PFSK-1 (cell line): ENCODE results near the gene DSG1.

Experiments used
- POLR2AphosphoS5 ChIP-seq: IDR thresholded peaks from 2 replicates; pipeline ENCODE4 v1.6.1; 2012; ENCODE audit warnings: low read depth, mild to moderate bottlenecking, control low read depth, low read length, moderate library complexity
- TF ChIP-seq, protein P1 (sequence below), 2 experiments: IDR thresholded peaks; 2 replicates each; pipeline versions ENCODE4 v1.6.1 to v1.8.0; 2011 to 2012; ENCODE audit warnings: low read depth in 2 of 2, low read length in 2 of 2, control low read depth in 1 of 2, inconsistent platforms in 1 of 2, mild to moderate bottlenecking in 1 of 2, moderate library complexity in 1 of 2; ENCODE audit not compliant: insufficient read depth in 1 of 2

DNA sequence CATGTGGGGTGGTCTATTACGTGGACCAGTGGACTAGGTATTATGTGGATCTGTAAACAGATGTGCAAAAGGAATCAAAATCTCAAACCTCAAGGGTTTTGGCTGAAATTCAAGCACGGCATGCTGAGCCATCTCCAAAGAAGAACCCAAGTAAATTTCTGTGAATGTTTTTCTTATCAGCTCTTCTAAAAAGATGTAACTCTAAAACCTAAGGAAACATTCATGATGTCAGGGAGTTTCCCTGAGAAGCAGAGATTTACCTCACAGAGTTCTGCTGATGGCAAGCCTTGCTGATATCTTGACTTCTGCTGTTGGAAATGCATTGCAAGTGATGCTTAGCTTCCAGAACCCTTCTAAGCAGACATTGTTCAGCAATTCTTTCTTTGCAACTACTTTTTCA, 80.2 kb downstream of the DSG1 start:
- TF ChIP-seq, protein P1, sequence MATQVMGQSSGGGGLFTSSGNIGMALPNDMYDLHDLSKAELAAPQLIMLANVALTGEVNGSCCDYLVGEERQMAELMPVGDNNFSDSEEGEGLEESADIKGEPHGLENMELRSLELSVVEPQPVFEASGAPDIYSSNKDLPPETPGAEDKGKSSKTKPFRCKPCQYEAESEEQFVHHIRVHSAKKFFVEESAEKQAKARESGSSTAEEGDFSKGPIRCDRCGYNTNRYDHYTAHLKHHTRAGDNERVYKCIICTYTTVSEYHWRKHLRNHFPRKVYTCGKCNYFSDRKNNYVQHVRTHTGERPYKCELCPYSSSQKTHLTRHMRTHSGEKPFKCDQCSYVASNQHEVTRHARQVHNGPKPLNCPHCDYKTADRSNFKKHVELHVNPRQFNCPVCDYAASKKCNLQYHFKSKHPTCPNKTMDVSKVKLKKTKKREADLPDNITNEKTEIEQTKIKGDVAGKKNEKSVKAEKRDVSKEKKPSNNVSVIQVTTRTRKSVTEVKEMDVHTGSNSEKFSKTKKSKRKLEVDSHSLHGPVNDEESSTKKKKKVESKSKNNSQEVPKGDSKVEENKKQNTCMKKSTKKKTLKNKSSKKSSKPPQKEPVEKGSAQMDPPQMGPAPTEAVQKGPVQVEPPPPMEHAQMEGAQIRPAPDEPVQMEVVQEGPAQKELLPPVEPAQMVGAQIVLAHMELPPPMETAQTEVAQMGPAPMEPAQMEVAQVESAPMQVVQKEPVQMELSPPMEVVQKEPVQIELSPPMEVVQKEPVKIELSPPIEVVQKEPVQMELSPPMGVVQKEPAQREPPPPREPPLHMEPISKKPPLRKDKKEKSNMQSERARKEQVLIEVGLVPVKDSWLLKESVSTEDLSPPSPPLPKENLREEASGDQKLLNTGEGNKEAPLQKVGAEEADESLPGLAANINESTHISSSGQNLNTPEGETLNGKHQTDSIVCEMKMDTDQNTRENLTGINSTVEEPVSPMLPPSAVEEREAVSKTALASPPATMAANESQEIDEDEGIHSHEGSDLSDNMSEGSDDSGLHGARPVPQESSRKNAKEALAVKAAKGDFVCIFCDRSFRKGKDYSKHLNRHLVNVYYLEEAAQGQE (IDR thresholded peaks at IDR 0.05; ENCODE audit: insufficient read depth in 1 of 2, low read depth in 2 of 2, low read length in 2 of 2) = no peak
- no peak for TF ChIP-seq POLR2AphosphoS5
